Left ventricle myocardium inferior (tissue), 1 donor: ENCODE results near the gene ACOXL. TPM values are rescaled to one million over a fixed set of nuclear protein-coding genes. Genes with fewer than 3 reads are reported as not detected.
"Not testable (repeated sequence)": the region's sequence is repeated elsewhere in the genome, so short reads cannot be mapped to it uniquely, and the experiment has no call there.

Source experiments
- DNase-seq: peaks from one replicate; pipeline ENCODE4 v3.0.0-alpha.2; 2020
- H3K27ac ChIP-seq: fragments of 200-600 bp; replicated peaks from 2 replicates; pipeline ENCODE4 v1.8.0; 2021
- H3K27me3 ChIP-seq: fragments of 200-600 bp; 2 replicates; pipeline ENCODE4 v1.8.0; 2021; ENCODE audit warnings: low read depth
- H3K36me3 ChIP-seq: fragments of 200-600 bp; 2 replicates; pipeline ENCODE4 v1.8.0; 2021
- H3K4me1 ChIP-seq: fragments of 200-600 bp; 2 replicates; pipeline ENCODE4 v1.8.0; 2021
- H3K4me3 ChIP-seq: fragments of 200-600 bp; 2 replicates; pipeline ENCODE4 v1.8.0; 2021; ENCODE audit warnings: mild to moderate bottlenecking, moderate library complexity
- H3K9me3 ChIP-seq: fragments of 200-600 bp; replicated peaks from 2 replicates; pipeline ENCODE4 v1.8.0; 2021
- intact Hi-C: fragments of 100-400 bp; cut with micrococcal nuclease; formaldehyde crosslinking; loops from one replicate; pipeline ENCODE4 v1.11.0; 2022
- total RNA-seq: library from RNA; stranded (reverse); fragmentation: NEBNext Ultra II Directional; extraction: Animal tissue kit (Norgen Biotek cat#: 25700); gene quantifications from one replicate; pipeline ENCODE4 v1.2.1, GENCODE V29; 2021
- TF ChIP-seq, protein P1 (sequence below): fragments of 200-600 bp; IDR thresholded peaks from 2 replicates; pipeline ENCODE4 v1.8.0; 2021; ENCODE audit warnings: antibody characterized with exemption, mild to moderate bottlenecking, borderline replicate concordance
- donor health status: DM: no; HTN: yes; CAD: no; lungs with severe emphysema.

ACOXL gene
- total RNA-seq, 1 donor from 2014 or later: not detected

DNA sequence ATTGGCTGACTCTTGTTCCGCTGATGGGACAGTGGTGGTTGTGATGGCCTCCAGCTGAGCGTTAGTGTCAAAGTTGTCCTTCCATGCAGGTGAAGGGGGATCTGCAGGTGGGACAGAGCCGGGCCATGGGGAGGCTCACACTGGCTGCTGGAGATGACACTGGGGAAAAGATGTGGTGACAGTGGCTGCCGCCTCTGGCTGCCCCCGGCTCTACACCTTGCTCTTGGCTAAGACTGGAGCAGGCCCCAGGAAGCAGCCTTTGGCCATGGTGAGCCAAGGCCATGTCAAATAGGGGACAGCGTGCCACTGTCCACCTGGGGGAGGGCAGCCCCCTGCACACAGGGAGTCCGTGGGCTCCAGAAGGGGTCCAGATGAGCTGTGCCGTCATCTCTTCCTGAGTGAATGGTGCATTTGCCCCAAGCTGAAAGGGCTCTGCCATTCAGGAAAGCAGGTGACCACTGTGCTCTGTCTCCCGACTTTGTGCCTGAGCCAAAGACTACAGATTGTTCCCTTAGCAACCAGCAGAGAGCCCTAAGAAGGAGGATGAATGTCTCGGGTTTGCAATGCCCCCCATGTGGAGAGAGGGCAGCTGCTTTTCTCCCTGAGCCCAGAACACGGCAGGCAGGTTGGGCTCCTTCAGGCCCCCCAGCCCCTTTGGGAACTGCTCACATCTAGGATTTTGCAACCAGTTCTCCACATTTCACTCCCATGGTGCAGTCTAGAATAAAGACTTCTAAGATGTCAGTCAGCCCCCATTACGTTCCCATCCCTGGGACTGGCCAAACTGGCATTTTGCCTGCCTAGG, 309.2 kb downstream of the ACOXL start:
- Histone ChIP-seq H3K9me3 (no peaks in the 10 kb centered on the region), H3K27me3 (peaks cover 49% of the 10 kb centered on the region), H3K4me1 (peaks cover 4% of the 10 kb centered on the region), H3K36me3 (no peaks in the 10 kb centered on the region), H3K4me3 (no peak overlapping the region), H3K27ac (no peak overlapping the region)
- DNase-seq: no peak
- TF ChIP-seq, protein P1, sequence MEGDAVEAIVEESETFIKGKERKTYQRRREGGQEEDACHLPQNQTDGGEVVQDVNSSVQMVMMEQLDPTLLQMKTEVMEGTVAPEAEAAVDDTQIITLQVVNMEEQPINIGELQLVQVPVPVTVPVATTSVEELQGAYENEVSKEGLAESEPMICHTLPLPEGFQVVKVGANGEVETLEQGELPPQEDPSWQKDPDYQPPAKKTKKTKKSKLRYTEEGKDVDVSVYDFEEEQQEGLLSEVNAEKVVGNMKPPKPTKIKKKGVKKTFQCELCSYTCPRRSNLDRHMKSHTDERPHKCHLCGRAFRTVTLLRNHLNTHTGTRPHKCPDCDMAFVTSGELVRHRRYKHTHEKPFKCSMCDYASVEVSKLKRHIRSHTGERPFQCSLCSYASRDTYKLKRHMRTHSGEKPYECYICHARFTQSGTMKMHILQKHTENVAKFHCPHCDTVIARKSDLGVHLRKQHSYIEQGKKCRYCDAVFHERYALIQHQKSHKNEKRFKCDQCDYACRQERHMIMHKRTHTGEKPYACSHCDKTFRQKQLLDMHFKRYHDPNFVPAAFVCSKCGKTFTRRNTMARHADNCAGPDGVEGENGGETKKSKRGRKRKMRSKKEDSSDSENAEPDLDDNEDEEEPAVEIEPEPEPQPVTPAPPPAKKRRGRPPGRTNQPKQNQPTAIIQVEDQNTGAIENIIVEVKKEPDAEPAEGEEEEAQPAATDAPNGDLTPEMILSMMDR: no peak
- intact Hi-C loops: no loop called here

DNA sequence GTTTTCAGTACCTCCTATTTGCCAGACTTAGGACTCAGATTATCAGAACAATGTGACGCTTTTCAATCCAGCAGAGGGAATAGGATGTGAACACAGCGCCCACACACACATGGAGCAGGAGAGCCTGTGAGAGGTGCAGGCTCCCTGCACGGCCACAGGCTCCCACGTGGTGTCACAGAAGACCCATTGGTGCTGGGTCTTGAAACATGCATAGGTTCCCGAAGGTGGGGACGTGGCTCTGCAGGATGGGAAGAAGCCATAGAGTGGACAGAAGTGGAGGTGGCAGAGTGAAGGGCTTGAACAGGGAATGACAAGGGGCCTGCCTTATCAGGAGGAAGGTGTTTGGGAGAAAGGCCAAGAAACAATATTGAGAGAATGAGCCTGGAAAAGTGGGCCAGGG, 309.9 kb downstream of the ACOXL start:
- Histone ChIP-seq H3K4me1 (peaks cover 4% of the 10 kb centered on the region), H3K27me3 (peaks cover 49% of the 10 kb centered on the region), H3K36me3 (no peaks in the 10 kb centered on the region), H3K4me3 (no peak overlapping the region), H3K9me3 (no peaks in the 10 kb centered on the region), H3K27ac (no peak overlapping the region)
- intact Hi-C loops: no loop called here
- no peak for DNase-seq
- TF ChIP-seq, protein P1: no peak

DNA sequence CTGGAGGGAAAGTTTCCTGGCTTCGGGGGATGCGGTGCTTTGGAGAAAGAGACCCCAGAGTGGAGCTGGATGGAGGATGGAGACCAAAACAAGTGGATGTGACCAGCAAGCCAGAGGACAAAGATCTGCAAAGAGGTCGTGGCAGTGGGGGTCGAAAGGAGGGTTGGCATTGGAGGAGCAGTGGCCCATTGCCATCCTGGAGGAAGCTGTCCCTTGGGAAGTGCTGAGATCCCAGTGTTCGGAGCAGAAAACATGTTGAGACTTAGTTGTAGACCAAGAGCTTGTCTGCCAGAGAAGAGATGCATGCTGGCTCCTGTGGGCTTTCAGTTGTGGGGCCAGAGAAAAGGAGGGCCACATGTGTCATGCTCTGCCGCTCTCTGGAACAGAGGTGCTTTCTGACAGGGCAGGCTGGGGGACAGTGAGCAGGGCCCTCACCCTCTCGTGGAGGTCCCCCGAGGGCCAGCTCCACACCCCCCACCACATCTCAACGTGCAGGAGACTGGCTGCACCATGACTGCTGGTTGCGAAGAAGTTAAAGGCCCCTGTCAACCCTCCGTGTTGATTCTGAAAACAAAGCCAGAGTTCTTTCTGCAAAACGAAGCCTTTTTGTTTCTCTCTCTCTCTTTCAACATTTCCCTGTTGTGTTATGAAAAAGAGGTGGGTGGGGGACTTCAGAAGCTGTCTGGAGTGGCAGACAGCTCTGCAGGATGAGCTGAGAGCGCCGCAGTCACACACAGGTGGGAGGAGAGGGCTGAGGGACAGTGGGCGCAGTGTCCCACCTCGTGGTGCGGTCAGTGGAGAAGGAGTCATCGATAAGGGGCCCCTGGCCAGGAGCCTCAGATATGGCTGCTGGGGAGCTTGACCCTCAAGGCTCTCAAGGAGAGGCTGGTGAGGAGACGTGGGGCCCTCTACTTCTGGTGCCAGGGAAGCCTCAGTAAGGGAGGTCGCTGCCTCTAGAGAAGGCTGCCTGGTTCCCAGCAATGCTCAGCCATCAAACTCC, 310.7 kb downstream of the ACOXL start:
- no peak overlapping the region for H3K4me3 ChIP-seq
- TF ChIP-seq, protein P1: no peak
- intact Hi-C loops: no loop called here

DNA sequence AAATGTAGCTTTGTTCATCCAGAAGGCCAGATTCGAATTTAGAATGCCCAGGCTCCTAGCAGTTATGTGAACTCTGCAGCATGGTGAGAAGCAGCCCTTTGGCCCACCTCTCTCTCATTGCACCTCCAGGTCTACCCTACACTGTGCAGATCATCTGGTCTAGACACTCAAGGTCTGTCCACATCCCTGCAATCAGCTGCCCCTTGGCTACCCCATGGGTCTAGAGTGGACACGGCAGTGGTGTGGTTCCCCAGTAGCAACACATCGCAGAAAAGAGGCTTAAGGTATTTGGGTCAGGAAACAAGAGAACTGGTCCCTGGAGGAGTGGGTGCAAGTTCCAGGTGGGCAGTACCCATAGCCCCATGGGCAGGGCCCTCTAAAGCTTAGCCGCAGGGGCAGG, 311.7 kb downstream of the ACOXL start:
- TF ChIP-seq, protein P1: no peak
- no peak overlapping the region for H3K27ac ChIP-seq
- no peak overlapping the region for H3K4me3 ChIP-seq
- intact Hi-C loops: no loop called here
- H3K36me3 ChIP-seq: no peaks in the 10 kb centered on the region
- H3K9me3 ChIP-seq: no peaks in the 10 kb centered on the region
- H3K4me1 ChIP-seq: peaks cover 4% of the 10 kb centered on the region
- no peak for DNase-seq
- peaks cover 45% of the 10 kb centered on the region for H3K27me3 ChIP-seq

More for the DNA sequence above, 310.7 kb downstream of the ACOXL start:
- peaks cover 47% of the 10 kb centered on the region for H3K27me3 ChIP-seq
- no peaks in the 10 kb centered on the region for H3K9me3 ChIP-seq
- peaks cover 4% of the 10 kb centered on the region for H3K4me1 ChIP-seq
- DNase-seq: no peak
- no peaks in the 10 kb centered on the region for H3K36me3 ChIP-seq
- H3K27ac ChIP-seq: no peak overlapping the region

DNA sequence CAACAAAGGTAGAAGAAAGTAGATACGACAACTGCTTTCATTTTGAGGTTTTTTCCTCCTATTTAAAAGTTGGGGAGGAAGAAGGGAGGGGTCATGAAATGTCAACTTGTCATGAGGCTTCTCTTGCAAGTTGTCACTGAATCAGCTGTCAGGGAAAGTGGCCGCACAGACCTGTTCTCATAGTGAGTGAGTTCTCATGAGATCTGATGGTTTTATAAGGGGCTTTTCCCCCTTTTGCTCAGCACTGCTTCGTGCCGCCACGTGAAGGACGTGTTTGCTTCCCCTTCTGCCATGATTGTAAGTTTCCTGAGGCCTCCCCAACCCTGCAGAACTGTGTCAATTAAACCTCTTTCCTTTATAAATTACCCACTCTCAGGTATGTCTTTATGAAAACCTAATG, 312.9 kb downstream of the ACOXL start:
- intact Hi-C loops, H3K9me3 ChIP-seq, H3K27ac ChIP-seq, H3K36me3 ChIP-seq, H3K4me3 ChIP-seq, DNase-seq, H3K4me1 ChIP-seq: not testable (repeated sequence)
- H3K27me3 ChIP-seq: peaks cover 45% of the 10 kb centered on the region
